Frontal cortex (tissue), 4 donors: ENCODE results near the gene NUS1. TPM values are rescaled to one million over a fixed set of nuclear protein-coding genes. Genes with fewer than 3 reads are reported as not detected.
"Not testable (repeated sequence)": the region's sequence is repeated elsewhere in the genome, so short reads cannot be mapped to it uniquely, and the experiment has no call there.

Experiments used
- DNase-seq, 2 donors: peaks; one replicate each; pipeline ENCODE4 v3.0.0; 2012; ENCODE audit warnings: low spot score in 2 of 2
- FAIRE-seq: peaks from 2 replicates; lab custom pipeline; 2012; peaks lifted over from hg19 to GRCh38; lab: Jason Lieb, UNC
- total RNA-seq: library from RNA; depleted of rRNA; stranded (reverse); fragments of >200 nt; gene quantifications from one replicate; pipeline ENCODE4 v1.2.3, GENCODE V29; 2014
- donor health status: control.
- donor health status: control.
- donor health status: control.

Gene NUS1
- total RNA-seq, 1 donor from 2014 or later = 34.6 TPM

GRCh38 chr6:117706936-117707509 lies 31.8 kb downstream of the NUS1 start:
- not testable (repeated sequence) for FAIRE-seq, DNase-seq

- no peak for FAIRE-seq
- no peak for DNase-seq
These were observed 36.1 kb downstream of the NUS1 start for GRCh38 chr6:117711369-117711768.

- DNase-seq = no peak
- no peak for FAIRE-seq
These were observed 43.6 kb downstream of the NUS1 start for GRCh38 chr6:117718895-117719294.

GRCh38 chr6:117721520-117721919 lies 46.3 kb downstream of the NUS1 start:
- DNase-seq, FAIRE-seq: not testable (repeated sequence)

- FAIRE-seq (no peak), DNase-seq (no peak)
These were observed 53.4 kb downstream of the NUS1 start for GRCh38 chr6:117728626-117729025.

- FAIRE-seq = no peak
- no peak for DNase-seq
These were observed 54.3 kb downstream of the NUS1 start for GRCh38 chr6:117729613-117730012.

GRCh38 chr6:117733341-117733740 lies 58.1 kb downstream of the NUS1 start:
- FAIRE-seq (no peak), DNase-seq (no peak)

- DNase-seq (no peak), FAIRE-seq (no peak)
These were observed 64.6 kb downstream of the NUS1 start for GRCh38 chr6:117739869-117740268.

- no peak for FAIRE-seq
- no peak for DNase-seq
These were observed 65.3 kb downstream of the NUS1 start for GRCh38 chr6:117740605-117741004.

GRCh38 chr6:117750675-117751074 lies 75.4 kb downstream of the NUS1 start:
- not testable (repeated sequence) for DNase-seq, FAIRE-seq

Other genes with a start within 250 kb of the NUS1 start
- not detected for gene ROS1, start 249.5 kb upstream of the NUS1 start, total RNA-seq
- 3.7 TPM for gene DCBLD1, start 192.8 kb upstream of the NUS1 start, total RNA-seq
- gene GOPC, start 73.0 kb upstream of the NUS1 start, total RNA-seq = 66.9 TPM
- gene SLC35F1, start 231.8 kb downstream of the NUS1 start, total RNA-seq = 97.0 TPM